ENCODE measurements around the gene ADGRB2. TPM values are rescaled to one million over a fixed set of nuclear protein-coding genes. Genes with fewer than 3 reads are reported as not detected.

The ADGRB2 gene
- total and polyA plus RNA-seq, 2 of the 4 experiments (the other 2 are of a cell fraction), result 2.2 to 11.9 TPM

DNA sequence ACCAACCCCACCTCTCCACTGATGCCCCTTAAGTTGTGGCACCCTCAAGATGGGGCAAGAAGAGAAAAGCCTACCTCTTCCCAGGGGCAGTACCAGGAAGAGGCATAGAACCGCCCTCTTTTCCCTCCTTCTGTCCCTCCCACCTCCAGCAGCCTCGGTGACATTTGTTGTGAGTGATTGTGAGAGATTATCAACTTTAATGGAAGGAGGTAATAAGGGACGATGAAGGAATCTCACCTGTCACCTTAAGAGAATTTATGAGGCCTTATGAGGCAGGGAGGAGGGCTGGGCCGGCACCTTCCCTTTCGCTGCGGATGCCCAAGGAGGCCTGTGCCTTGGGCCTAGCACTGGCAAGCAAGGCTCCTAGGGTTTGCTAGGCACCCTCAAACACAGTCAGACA lies 1.4 kb upstream of the ADGRB2 start:
- H2AK9ac ChIP-seq (replicated peaks; ENCODE audit: low read depth, low read length, poor library complexity), result no peak overlapping the region
- WGBS, 2 experiments (ENCODE audit: extremely low coverage in 2 of 2, insufficient read length in 1 of 2), result no CpG with 5 or more reads among the region's 6 CpGs
- H4K8ac ChIP-seq (ENCODE audit: low read depth in 2 of 2, low read length in 2 of 2), result no peak overlapping the region
- H2BK20ac ChIP-seq (ENCODE audit: low read depth, low read length), result no peak overlapping the region
- H3K36me3 ChIP-seq (ENCODE audit: control insufficient read depth, insufficient read depth, low read length), result no peaks in the 10 kb centered on the region
- no peak for TF ChIP-seq MAFK (IDR thresholded peaks at IDR 0.05; ENCODE audit: low read depth, low read length)
- no peak overlapping the region for H3K27ac ChIP-seq (ENCODE audit: insufficient read depth, low read length)
- H3K79me1 ChIP-seq (ENCODE audit: low read depth in 1 of 2, low read length in 2 of 2), result peaks cover 0 to 17% of the 10 kb centered on the region in 2 experiments; a peak in 1 of 4 replicates
- H4K5ac ChIP-seq (ENCODE audit: low read depth, low read length), result no peak overlapping the region
- ATAC-seq (ENCODE audit: low read depth) (no peak), DNase-seq (no peak)
- H3K9me1 ChIP-seq (ENCODE audit: insufficient read depth, low read length), result peaks cover 5% of the 10 kb centered on the region
- ChIA-PET CTCF (interaction anchor here (0.6 to 0.8 kb wide), 2 partner anchors 23 to 145 kb away, joined by 3 read pairs; no protein-coding TSS in a partner anchor), POLR2A (ENCODE audit: unreplicated experiment) (no interaction called here)
- H3K14ac ChIP-seq (replicated peaks; ENCODE audit: low read depth, low read length), result no peak overlapping the region
- no peak overlapping the region for H3K4me3 ChIP-seq (ENCODE audit: insufficient read depth, low read depth, low read length)
- H3K27me3 ChIP-seq (ENCODE audit: control insufficient read depth, insufficient read depth, low read length), result peaks cover 26% of the 10 kb centered on the region
- intact Hi-C loops (cut with micrococcal nuclease) (no loop called here), dilution Hi-C loops (cut with HindIII; ENCODE audit: low sequenced_read_pairs, unreplicated experiment) (no loop called here), in situ Hi-C loops (cut with MboI; ENCODE audit: low sequenced_read_pairs) (no loop called here)
- no peak overlapping the region for H3K4ac ChIP-seq (ENCODE audit: low read depth, low read length)
- no peak overlapping the region for H3K23ac ChIP-seq (ENCODE audit: low read depth, low read length)
- H2AFZ ChIP-seq (replicated peaks; ENCODE audit: low read length, poor library complexity), result no peak overlapping the region
- H2AK5ac ChIP-seq (ENCODE audit: low read depth, low read length), result no peak overlapping the region
- no peak overlapping the region for H2BK15ac ChIP-seq (ENCODE audit: low read depth, low read length)
- no peak overlapping the region for H2BK5ac ChIP-seq (ENCODE audit: low read depth, low read length, poor library complexity, severe bottlenecking)
- H3K4me2 ChIP-seq (ENCODE audit: low read depth, low read length), result no peak overlapping the region
- no peak overlapping the region for H3K18ac ChIP-seq (ENCODE audit: low read depth, low read length)
- peaks cover 14% of the 10 kb centered on the region for H3K4me1 ChIP-seq (ENCODE audit: control insufficient read depth, insufficient read depth, low read length)
- no peak overlapping the region for H3K9ac ChIP-seq (ENCODE audit: low read depth, low read length)
- no peak overlapping the region for H4K91ac ChIP-seq (ENCODE audit: insufficient read depth, low read depth, low read length)
- peaks cover 9% of the 10 kb centered on the region for H4K20me1 ChIP-seq (ENCODE audit: insufficient read depth, low read length)
- no peak overlapping the region for H2BK120ac ChIP-seq (ENCODE audit: low read depth, low read length)
- no peak overlapping the region for H3K56ac ChIP-seq (ENCODE audit: extremely low read depth, insufficient read depth, low read length)
- BruUV-seq (replicated peaks), result no TSS peak
- no peaks in the 10 kb centered on the region for H3K9me3 ChIP-seq (ENCODE audit: control insufficient read depth, insufficient read depth, low read length)

All from IMR-90 (cell line).